Activated naive CD8-positive, alpha-beta T cell (primary cell): ENCODE data around the gene XYLT1.
A peak's percentile ranks its signal among the peaks of the same experiment; 100 is the strongest.

ENCODE experiments used
- H3K27ac Mint-ChIP-seq: one replicate; pipeline ENCODE4 v1.8.0; 2021; ENCODE audit warnings: mixed read lengths
- H3K27me3 Mint-ChIP-seq: one replicate; pipeline ENCODE4 v1.8.0; 2021; ENCODE audit warnings: mixed read lengths
- H3K36me3 Mint-ChIP-seq: one replicate; pipeline ENCODE4 v1.8.0; 2021; ENCODE audit warnings: mixed read lengths
- H3K4me1 Mint-ChIP-seq: one replicate; pipeline ENCODE4 v1.8.0; 2021; ENCODE audit warnings: low read depth, mixed read lengths
- H3K4me3 Mint-ChIP-seq: one replicate; pipeline ENCODE4 v1.8.0; 2021; ENCODE audit warnings: mild to moderate bottlenecking, mixed read lengths
- H3K9me3 Mint-ChIP-seq: one replicate; pipeline ENCODE4 v1.8.0; 2021; ENCODE audit warnings: low read depth, mixed read lengths

XYLT1 gene

DNA sequence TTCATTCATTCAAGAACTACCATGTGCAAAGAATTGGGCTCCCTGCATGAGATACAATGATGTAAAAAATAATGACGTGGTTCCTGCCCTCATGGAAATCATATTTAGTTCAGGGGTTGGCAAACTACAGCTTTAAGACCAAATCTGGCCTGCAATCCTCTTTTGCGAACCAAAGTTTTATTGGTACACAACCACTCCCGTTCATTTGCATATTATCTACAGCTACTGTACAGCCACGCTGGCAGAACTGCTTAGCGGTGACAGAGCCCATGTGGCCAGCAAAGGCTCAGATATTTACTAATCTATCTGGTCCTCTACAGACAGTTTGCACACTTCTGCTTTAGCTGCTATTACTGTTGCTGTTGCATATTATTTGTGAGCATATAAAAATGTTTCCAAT is 167.7 kb downstream of the XYLT1 start:
- H3K9me3 Mint-ChIP-seq, result no peaks in the 10 kb centered on the region

DNA sequence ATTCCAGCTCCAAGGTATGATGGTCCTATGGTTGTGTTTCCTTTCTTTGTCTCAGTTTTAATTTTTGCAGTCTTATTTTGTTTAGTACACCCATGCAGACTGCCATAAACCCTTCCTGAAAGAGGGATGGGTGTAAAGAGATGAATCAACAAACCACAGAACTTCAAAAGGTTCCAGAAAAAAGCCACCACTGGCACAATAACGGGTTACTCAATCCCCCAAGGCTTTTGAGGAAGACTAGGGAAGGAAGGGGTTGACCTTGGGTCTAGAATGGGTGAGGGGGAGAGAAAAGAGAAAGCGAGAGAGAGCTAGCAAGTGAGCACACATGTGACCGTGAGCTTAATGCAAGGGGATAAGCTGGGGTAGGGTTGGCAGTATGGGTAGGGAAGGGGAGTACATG is 168.1 kb downstream of the XYLT1 start:
- H3K9me3 Mint-ChIP-seq, result no peaks in the 10 kb centered on the region
- H3K36me3 Mint-ChIP-seq, result no peaks in the 10 kb centered on the region
- peak overlapping the region; percentile 18 for H3K4me3 Mint-ChIP-seq
- no peak overlapping the region for H3K27ac Mint-ChIP-seq
- peaks cover 52% of the 10 kb centered on the region for H3K4me1 Mint-ChIP-seq
- no peaks in the 10 kb centered on the region for H3K27me3 Mint-ChIP-seq

More for the DNA sequence above, 167.7 kb downstream of the XYLT1 start:
- Mint-ChIP-seq H3K4me3 (no peak overlapping the region), H3K27ac (no peak overlapping the region), H3K4me1 (peaks cover 53% of the 10 kb centered on the region), H3K36me3 (no peaks in the 10 kb centered on the region), H3K27me3 (no peaks in the 10 kb centered on the region)

DNA sequence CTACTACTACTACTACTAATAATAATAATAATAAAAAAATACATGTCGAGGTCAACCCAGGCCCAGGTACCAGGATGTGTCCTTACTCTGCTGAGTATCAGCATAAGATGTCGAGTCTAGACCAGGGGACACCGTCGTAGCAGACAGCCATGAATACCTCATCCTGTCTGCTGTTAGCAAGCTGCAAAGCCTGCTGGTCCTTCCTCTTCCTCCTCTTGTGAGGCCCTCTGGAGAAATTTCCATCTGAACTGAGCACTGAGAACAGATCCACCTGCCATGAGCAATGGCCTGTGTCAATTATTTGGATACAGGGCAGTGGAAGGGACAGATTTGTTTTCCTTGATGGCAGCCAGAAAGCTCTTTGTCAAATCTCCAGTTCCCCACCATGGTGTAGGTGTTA is 168.5 kb downstream of the XYLT1 start:
- Mint-ChIP-seq H3K9me3 (no peaks in the 10 kb centered on the region), H3K4me1 (peaks cover 49% of the 10 kb centered on the region), H3K27me3 (no peaks in the 10 kb centered on the region), H3K4me3 (peak overlapping the region; percentile 18), H3K27ac (no peak overlapping the region), H3K36me3 (no peaks in the 10 kb centered on the region)

DNA sequence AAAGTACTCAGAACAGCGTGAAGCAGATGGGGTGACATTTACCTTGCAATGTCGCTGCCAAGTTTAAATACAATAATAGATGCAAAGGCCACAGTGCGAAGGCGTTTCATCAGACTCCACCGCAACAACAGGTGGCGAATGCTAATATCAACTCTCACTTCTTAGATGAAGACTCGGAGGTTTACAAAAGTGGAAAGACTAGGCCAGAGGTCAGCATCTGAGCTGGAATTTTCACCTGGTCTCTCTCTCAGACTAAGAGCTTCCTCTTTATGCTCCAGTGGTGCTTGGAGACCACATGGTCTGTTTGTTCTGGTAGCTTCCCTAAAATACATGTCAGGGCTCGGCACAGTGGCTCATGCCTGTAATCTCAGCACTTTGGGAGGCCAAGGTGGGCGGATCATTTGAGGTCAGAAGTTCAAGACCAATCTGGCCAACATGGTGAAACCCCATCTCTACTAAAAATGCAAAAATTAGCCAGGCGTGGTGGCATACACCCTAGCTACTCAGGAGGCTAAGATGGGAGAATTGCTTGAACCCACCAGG is 169.1 kb downstream of the XYLT1 start:
- H3K4me1 Mint-ChIP-seq, result peaks cover 46% of the 10 kb centered on the region

DNA sequence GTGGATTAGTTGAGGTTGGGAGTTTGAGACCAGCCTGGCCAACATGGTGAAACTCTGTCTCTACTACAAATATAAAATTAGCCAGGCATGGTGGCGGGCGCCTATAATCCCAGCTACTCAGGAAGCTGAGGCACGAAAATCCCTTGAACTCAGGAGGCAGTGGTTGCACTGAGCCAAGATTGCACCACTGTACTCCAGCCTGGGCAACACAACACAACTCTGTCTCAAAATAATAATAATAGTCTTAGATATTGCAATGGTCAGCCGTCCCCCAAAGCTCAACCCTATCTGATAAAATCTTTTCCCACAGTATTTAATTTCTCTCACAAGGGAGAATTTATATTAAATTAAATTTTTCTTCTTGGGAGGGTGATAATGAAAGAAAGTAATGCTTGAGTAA is 169.6 kb downstream of the XYLT1 start:
- peaks cover 44% of the 10 kb centered on the region for H3K4me1 Mint-ChIP-seq
- no peaks in the 10 kb centered on the region for H3K27me3 Mint-ChIP-seq
- H3K36me3 Mint-ChIP-seq, result no peaks in the 10 kb centered on the region
- no peak overlapping the region for H3K27ac Mint-ChIP-seq
- no peak overlapping the region for H3K4me3 Mint-ChIP-seq
- H3K9me3 Mint-ChIP-seq, result no peaks in the 10 kb centered on the region

More for the DNA sequence above, 169.1 kb downstream of the XYLT1 start:
- Mint-ChIP-seq H3K36me3 (no peaks in the 10 kb centered on the region), H3K9me3 (no peaks in the 10 kb centered on the region), H3K27ac (no peak overlapping the region), H3K4me3 (no peak overlapping the region), H3K27me3 (no peaks in the 10 kb centered on the region)

DNA sequence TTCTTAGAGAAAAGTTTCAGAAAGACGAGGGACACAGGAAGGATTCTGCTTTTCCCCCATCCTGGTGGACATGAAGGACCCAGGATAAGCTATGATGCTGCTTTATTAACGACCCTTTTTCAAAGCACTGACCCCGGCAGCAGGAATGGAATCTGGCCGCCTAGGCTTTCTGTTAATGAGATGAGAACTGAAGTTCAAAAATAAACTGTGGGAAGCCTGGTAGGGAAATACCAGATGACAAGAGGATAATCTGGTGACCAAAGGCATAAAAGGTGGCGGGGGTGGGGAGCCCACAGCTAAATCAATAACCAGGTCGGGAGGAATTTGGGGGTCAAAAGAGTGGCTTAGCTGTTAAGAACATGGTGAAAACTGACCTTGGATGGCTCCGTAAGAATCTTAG is 171.0 kb downstream of the XYLT1 start:
- Mint-ChIP-seq H3K27me3 (no peaks in the 10 kb centered on the region), H3K36me3 (no peaks in the 10 kb centered on the region), H3K4me3 (no peak overlapping the region), H3K9me3 (no peaks in the 10 kb centered on the region), H3K4me1 (peaks cover 31% of the 10 kb centered on the region), H3K27ac (no peak overlapping the region)

DNA sequence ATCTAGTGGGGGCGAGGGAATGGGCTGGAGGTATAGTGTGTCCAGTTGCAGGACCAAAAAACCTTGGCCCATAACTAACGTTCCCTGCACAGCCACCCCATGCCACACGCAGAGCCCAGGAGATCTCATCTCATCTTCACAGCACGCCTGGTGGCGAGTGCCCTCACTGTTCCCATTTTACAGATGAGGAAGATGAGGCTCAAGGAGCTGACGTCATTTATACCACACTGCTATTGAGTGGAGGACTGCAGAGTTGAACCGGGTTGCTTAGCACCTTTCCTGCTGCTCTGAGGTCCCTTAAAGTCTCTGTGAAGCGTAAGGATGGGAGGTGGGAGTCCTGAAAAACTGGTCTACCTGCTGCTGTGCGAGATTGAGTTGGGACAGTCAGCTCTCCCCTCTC is 172.5 kb downstream of the XYLT1 start:
- no peak overlapping the region for H3K27ac Mint-ChIP-seq
- no peaks in the 10 kb centered on the region for H3K27me3 Mint-ChIP-seq
- no peak overlapping the region for H3K4me3 Mint-ChIP-seq
- H3K9me3 Mint-ChIP-seq, result no peaks in the 10 kb centered on the region
- peaks cover 18% of the 10 kb centered on the region for H3K4me1 Mint-ChIP-seq
- H3K36me3 Mint-ChIP-seq, result no peaks in the 10 kb centered on the region

DNA sequence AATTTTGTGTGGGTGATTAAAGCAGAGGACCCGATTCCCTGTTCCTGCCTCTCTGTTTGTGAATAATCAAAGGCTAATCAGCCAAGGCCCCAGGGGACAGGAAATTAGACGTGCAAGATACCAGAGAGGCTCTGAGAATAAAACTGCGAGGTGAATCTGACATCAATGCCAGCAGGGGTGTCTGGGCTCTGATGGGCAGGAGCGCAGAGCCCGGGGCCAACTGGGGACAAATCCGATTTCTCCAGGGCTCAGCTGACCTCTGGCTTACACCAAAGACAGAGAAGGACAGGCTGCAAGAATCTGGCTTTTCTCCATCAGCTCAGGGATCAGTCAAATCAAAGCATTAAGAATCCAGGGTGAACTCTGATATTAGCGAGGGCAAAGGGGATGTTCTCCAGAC is 174.3 kb downstream of the XYLT1 start:
- Mint-ChIP-seq H3K27me3 (no peaks in the 10 kb centered on the region), H3K27ac (no peak overlapping the region), H3K4me1 (peaks cover under 1% of the 10 kb centered on the region), H3K36me3 (peaks cover 2% of the 10 kb centered on the region), H3K4me3 (no peak overlapping the region), H3K9me3 (no peaks in the 10 kb centered on the region)

DNA sequence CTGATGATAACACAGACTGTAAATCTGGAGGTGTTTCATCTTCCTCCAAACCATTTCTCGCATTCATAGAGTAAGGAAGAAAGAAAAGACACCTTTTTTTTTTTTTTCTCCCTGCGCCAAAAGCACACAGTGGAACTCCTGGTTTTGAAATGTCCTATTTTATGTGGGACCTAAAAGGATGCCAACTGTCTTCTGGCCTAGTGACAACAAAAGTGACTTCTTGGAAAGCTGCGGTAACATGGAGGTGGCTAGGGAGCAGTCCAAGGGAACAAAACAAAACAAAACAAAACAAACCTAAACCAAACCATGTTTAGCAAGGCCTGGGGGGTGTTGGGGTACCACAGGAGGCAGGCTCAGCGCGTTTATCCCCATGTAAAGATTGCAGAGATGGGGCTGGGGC is 174.8 kb downstream of the XYLT1 start:
- no peaks in the 10 kb centered on the region for H3K4me1 Mint-ChIP-seq
- no peaks in the 10 kb centered on the region for H3K27me3 Mint-ChIP-seq
- H3K4me3 Mint-ChIP-seq, result no peak overlapping the region
- peaks cover 2% of the 10 kb centered on the region for H3K36me3 Mint-ChIP-seq
- no peak overlapping the region for H3K27ac Mint-ChIP-seq
- no peaks in the 10 kb centered on the region for H3K9me3 Mint-ChIP-seq

DNA sequence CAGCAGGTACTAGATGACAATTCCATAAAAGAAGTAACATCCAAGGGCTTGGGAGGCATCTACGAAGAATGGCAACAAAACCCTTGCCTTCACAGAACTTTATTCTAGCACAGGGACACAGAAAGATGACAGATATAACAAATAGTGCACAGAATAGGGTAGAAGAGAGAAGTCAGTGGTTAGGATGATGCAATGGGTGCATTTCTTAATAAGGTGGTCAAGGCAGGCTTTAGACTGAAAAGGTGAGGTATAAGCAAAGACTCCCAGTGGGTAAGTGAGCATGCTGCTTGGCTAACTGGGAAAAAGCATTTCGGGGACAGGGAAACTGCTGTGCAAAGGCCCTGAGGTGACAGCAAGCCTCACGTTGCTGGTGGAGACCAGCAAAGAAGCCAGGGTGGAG is 175.9 kb downstream of the XYLT1 start:
- H3K36me3 Mint-ChIP-seq, result peaks cover 2% of the 10 kb centered on the region
- H3K9me3 Mint-ChIP-seq, result no peaks in the 10 kb centered on the region
- no peaks in the 10 kb centered on the region for H3K4me1 Mint-ChIP-seq
- H3K27me3 Mint-ChIP-seq, result no peaks in the 10 kb centered on the region
- no peak overlapping the region for H3K27ac Mint-ChIP-seq
- H3K4me3 Mint-ChIP-seq, result no peak overlapping the region

DNA sequence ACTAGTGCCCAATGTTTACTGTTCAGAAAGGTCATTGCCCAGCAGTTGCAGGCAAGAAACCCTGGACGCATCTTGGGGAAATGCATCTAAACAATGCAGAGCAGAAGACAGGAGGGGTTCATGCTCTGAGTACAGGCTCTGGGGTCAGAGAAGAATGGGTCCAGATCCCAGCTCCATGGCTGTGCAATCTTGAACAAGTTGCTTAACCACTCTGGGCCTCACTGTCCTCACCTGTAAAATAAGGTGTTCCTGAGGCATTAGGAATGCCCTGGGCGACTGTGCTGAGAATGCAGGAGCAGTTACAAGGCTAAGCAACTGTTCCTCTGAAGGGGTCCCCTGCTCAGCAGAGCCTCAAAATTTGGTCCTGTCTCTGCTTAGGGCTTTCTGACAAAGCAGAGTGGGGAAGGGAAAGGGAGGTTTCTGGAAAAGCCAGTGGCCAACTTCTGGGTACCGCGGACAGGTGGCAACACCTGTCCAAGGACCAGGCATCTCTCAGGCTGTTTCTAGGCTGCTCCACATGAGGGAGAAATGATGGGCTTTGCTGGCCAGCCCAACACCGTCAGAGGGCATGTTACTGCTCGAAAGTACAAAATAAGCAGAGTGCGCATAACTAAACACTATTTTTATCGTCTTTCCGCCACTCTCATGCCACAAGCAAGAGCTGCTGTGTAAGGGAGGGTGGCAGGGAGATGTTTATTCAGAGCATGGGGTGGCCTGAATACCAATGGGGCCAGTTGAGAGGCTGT is 176.8 kb downstream of the XYLT1 start:
- H3K9me3 Mint-ChIP-seq, result no peaks in the 10 kb centered on the region
- no peaks in the 10 kb centered on the region for H3K27me3 Mint-ChIP-seq
- no peaks in the 10 kb centered on the region for H3K4me1 Mint-ChIP-seq
- H3K27ac Mint-ChIP-seq, result no peak overlapping the region
- H3K36me3 Mint-ChIP-seq, result peaks cover 5% of the 10 kb centered on the region
- no peak overlapping the region for H3K4me3 Mint-ChIP-seq

DNA sequence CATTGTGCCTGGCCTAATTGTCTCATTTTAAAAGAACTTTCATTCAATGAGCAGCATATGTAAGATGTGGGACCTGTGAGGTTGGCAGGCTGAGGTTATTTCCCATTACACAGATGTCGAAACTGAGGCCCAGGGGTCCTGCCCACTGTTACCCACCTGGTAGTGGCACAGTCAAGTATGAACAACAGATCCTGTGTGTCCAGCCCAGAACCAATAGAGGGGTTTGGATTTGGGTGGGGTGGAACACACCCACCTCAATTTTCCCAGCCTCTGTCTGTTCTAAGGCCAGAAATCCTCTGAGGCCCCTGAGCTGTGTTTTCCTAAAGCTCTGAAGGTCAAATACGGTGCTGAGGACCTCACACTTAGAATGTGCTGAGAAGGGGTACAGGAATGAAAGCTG is 179.5 kb downstream of the XYLT1 start:
- no peaks in the 10 kb centered on the region for H3K4me1 Mint-ChIP-seq
- H3K9me3 Mint-ChIP-seq, result no peaks in the 10 kb centered on the region
- H3K36me3 Mint-ChIP-seq, result peaks cover 5% of the 10 kb centered on the region
- no peaks in the 10 kb centered on the region for H3K27me3 Mint-ChIP-seq
- H3K4me3 Mint-ChIP-seq, result no peak overlapping the region
- H3K27ac Mint-ChIP-seq, result no peak overlapping the region

DNA sequence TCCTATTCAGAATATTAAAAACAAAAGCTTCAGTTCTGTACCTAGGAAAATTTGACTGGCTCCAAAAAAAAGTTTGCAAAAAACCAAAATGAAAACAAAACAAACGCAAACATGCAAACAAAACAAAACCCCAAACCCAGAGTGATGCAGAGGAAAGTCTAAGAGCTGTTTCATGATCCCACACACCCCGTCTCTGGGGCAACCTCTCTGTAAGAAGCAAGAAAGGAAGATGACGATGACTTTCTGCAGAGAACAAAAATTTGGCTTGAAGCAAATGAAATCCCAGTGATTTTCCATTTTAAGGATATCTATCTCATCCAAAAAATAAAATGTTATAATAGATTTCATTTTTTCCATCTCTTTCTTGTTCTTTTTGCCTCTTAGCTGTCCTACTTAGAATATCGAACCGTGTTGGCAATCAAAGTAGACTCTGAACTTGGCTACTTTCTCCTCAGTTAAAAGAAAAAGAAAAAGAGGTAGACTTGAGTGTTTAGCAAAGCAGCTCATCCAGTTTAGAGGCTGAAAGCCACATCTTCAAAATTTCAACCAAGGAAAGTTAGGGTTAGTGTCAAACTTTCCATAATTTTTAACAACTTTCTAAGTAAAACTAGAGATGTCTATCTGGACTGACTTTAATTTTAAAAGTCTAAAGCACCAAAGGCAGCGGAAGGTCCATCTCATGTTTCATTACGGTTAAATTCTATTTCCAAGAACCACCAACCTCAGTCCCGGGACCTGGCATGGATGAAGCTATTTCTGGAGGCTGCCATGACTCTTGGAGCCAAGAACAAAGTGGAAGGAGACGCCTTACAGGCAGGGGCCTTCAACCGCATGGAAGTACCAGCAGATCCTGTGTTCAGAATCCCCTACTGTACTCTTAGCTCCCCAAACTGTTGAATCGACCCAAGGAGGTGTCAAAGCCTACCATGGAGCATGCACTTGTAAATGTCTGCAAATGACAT is 180.8 kb downstream of the XYLT1 start:
- H3K4me3 Mint-ChIP-seq, result no peak overlapping the region
- no peak overlapping the region for H3K27ac Mint-ChIP-seq
- H3K27me3 Mint-ChIP-seq, result no peaks in the 10 kb centered on the region
- H3K36me3 Mint-ChIP-seq, result peaks cover 5% of the 10 kb centered on the region
- peaks cover under 1% of the 10 kb centered on the region for H3K4me1 Mint-ChIP-seq
- H3K9me3 Mint-ChIP-seq, result no peaks in the 10 kb centered on the region

DNA sequence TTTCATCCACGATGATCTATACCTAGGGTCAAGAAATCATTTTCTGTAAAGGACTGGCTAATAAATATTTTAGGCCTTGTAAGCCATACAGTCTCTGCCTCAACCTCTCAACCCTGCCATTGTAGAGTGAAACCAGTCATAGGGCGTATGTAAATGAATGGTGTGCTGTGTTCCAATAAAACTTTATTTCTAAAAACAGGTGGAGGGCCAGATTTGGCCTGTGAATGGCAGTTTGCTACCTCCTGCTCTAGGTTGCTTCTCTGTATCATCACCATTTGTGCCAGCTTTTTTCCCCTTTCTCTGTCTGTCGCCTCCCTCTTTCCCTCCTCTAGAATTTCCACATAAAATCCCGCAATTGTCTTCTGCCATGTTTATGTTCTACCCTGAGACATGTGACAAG is 181.7 kb downstream of the XYLT1 start:
- H3K36me3 Mint-ChIP-seq, result peaks cover 5% of the 10 kb centered on the region
- no peak overlapping the region for H3K4me3 Mint-ChIP-seq
- no peaks in the 10 kb centered on the region for H3K27me3 Mint-ChIP-seq
- H3K4me1 Mint-ChIP-seq, result peaks cover 7% of the 10 kb centered on the region
- H3K9me3 Mint-ChIP-seq, result no peaks in the 10 kb centered on the region
- no peak overlapping the region for H3K27ac Mint-ChIP-seq

DNA sequence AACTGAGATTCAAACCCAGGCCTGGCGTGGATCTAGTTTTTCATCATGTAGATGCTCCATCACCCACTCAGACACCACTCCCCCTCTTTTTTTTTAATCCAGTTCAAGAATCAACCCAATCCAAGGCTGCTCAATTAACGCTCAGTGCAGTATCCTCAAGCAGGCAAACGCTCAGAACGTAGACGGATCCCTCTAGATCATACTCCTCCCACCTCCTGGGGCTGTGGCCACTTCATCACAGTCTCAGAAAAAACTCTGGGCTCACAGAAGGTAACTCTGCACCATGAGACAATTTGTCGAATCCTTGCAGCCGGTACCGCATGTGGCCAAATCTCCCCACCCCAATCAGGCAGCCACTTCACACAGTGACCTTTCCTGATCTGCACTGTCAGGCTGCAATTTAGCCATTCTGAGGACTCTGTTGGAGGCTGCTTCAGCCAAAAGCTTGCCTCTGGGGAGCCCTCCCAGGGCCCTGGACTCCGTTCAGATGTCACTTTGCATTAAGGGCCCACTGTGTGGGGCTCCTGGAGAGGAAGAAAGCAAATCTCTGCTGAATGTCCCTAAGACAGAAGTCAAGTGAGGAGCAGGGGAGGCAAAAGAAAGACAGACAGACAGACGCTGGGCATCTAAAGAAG is 183.5 kb downstream of the XYLT1 start:
- Mint-ChIP-seq H3K4me1 (peaks cover 7% of the 10 kb centered on the region), H3K27me3 (no peaks in the 10 kb centered on the region), H3K27ac (no peak overlapping the region), H3K4me3 (no peak overlapping the region), H3K36me3 (peaks cover 4% of the 10 kb centered on the region), H3K9me3 (no peaks in the 10 kb centered on the region)
